Measurements from ENCODE around the gene KLF16. TPM values are rescaled to one million over a fixed set of nuclear protein-coding genes. Genes with fewer than 3 reads are reported as not detected.

KLF16 gene
- total RNA-seq, 4 donors from 2014 or later: 1.8 to 6.4 (median 3.4) TPM

DNA sequence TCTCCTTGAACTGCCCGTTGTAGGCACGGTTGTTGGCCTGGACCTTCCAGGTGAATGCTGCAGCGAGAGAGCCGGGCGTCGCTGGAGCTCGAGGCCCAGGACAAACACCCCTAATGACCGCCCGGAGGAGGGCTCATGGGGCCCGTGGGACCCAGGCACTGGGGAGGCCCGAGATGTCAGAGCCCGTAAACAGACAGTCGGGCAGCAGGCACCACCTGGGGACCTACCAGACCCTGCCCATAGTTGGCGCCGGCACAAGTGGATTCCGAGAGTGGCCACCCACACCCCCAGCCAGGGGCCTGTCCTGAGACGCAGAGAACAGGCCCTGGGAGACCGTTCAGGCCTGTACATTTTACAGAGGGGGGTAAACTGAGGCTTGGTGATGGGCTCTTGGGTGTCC is 53.7 kb downstream of the KLF16 start:
- no peak for DNase-seq
- Histone ChIP-seq H3K9me3 (no peaks in the 10 kb centered on the region), H3K36me3 (no peaks in the 10 kb centered on the region), H3K27me3 (no peaks in the 10 kb centered on the region), H3K4me1 (peaks cover 14 to 20% of the 10 kb centered on the region in 2 donors), H3K4me3 (replicated peaks in 1 of 3) (no peak overlapping the region), H3K27ac (no peak overlapping the region)
- 74 to 82% methylated on average over 5 to 9 of the region's 18 CpGs for WGBS, 2 donors
- intact Hi-C loops (cut with DNase I): loop anchor here (10.0 kb wide), 1 partner anchor 255 kb away; no protein-coding TSS in a partner anchor
- TF ChIP-seq, protein P1, sequence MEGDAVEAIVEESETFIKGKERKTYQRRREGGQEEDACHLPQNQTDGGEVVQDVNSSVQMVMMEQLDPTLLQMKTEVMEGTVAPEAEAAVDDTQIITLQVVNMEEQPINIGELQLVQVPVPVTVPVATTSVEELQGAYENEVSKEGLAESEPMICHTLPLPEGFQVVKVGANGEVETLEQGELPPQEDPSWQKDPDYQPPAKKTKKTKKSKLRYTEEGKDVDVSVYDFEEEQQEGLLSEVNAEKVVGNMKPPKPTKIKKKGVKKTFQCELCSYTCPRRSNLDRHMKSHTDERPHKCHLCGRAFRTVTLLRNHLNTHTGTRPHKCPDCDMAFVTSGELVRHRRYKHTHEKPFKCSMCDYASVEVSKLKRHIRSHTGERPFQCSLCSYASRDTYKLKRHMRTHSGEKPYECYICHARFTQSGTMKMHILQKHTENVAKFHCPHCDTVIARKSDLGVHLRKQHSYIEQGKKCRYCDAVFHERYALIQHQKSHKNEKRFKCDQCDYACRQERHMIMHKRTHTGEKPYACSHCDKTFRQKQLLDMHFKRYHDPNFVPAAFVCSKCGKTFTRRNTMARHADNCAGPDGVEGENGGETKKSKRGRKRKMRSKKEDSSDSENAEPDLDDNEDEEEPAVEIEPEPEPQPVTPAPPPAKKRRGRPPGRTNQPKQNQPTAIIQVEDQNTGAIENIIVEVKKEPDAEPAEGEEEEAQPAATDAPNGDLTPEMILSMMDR (IDR thresholded peaks at IDR 0.05): no peak
- TF ChIP-seq POLR2A (IDR thresholded peaks at IDR 0.05): no peak

DNA sequence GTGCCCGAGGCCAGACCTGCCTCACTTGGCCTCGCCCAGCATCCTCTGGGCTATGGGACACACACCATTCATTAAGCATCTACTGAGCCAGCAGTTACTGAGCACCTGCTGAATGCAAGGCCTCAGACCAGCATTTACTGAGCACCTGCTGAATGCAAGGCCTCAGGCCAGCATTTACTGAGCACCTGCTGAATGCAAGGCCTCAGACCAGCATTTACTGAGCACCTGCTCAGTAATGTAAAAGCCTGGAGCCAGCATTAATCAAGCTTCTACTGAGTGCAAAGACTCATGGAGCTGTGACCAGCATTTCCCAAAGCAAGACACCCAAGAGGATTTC is 55.0 kb downstream of the KLF16 start:
- WGBS, 2 donors: 83 to 93% methylated on average over 2 of the region's 2 CpGs
- TF ChIP-seq POLR2A (IDR thresholded peaks at IDR 0.05): no peak
- TF ChIP-seq, protein P1 (IDR thresholded peaks at IDR 0.05): no peak
- intact Hi-C loops (cut with DNase I): no loop called here
- H3K9me3 ChIP-seq: no peaks in the 10 kb centered on the region
- no peak for DNase-seq
- no peak overlapping the region for H3K4me3 ChIP-seq (replicated peaks in 1 of 3)
- no peaks in the 10 kb centered on the region for H3K36me3 ChIP-seq
- H3K27ac ChIP-seq: no peak overlapping the region
- H3K4me1 ChIP-seq: peaks cover 14 to 19% of the 10 kb centered on the region in 2 donors
- H3K27me3 ChIP-seq: no peaks in the 10 kb centered on the region

DNA sequence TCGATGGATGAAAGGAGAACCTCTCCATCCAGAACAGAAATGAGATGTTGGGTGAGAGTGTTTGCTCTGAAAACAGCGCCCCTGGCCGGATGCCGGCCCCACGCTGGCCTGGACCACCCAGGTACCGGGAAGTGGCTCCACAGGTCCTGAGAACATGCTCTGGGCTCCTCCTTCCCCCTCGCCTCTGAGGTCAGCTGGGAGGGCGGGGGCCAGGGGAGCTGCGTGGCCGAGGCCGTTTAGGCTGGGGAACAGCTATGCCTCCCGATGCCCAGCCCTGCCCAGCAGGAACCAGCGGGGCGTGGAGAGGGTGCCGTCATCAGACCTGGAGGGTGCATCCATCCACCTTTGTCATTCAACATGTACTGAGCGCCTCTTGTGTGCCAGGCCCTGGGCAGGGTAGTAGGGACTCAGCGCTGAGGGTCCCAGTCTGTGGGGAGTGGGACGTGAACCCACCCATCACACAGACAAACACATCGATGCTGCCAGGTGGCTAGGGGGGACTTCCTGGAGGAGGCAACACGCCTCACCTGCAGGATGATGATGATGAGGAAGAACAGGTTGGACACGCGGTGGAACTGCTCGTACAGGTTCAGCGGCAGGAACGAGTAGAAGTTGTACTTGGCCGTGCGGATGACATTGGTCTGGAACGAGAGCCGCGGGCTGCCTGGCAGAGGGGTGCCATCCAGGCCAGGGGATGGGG is 55.5 kb downstream of the KLF16 start:
- WGBS, 2 donors: 53 to 64% methylated on average over 22 to 27 of the region's 30 CpGs
- H3K36me3 ChIP-seq: no peaks in the 10 kb centered on the region

DNA sequence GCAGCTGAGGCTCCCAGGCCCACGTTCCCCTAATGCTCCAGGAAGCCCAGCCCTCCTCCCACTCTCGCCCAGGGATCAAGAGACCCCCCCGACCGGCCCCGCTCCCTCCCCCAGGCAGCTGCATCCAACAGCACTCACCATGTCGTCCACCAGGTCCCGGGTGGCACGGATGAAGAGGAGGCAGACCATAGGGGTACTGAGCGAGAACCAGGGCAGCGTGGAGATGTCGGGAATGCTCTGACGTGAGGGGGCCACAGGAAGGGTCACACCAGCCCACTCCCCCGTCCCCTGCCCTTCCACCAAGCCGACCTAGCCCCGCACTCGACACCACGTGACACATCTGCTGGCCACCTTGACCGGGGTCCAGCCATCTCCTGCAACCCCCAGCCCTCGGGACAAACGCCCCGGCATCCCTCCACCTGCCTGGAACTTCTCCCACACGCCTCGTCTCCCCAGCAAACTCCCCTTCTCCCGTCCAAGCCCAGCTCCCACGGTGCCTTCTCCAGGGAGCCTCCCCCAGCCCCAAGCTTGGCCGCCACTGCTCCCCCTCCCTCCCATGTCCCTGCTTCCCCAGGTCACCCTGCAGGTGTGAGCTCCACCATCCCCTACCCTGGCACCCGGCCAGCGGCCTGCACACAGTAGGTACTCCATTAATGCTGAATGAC is 56.2 kb downstream of the KLF16 start:
- Histone ChIP-seq H3K4me1 (peaks cover 7 to 11% of the 10 kb centered on the region in 2 donors), H3K9me3 (no peaks in the 10 kb centered on the region), H3K27me3 (no peaks in the 10 kb centered on the region), H3K4me3 (replicated peaks in 1 of 3) (no peak overlapping the region), H3K27ac (no peak overlapping the region), H3K36me3 (no peaks in the 10 kb centered on the region)
- no peak for DNase-seq
- no peak for TF ChIP-seq POLR2A (IDR thresholded peaks at IDR 0.05)
- TF ChIP-seq, protein P1 (IDR thresholded peaks at IDR 0.05): no peak
- 61 to 70% methylated on average over 25 to 28 of the region's 28 CpGs for WGBS, 2 donors
- intact Hi-C loops (cut with DNase I): no loop called here

More for the DNA sequence above, 55.5 kb downstream of the KLF16 start:
- no peaks in the 10 kb centered on the region for H3K9me3 ChIP-seq
- no peaks in the 10 kb centered on the region for H3K27me3 ChIP-seq
- DNase-seq: peak; percentile 38 to 43
- H3K27ac ChIP-seq: no peak overlapping the region
- TF ChIP-seq POLR2A (IDR thresholded peaks at IDR 0.05): no peak
- TF ChIP-seq, protein P1 (IDR thresholded peaks at IDR 0.05): no peak
- no peak overlapping the region for H3K4me3 ChIP-seq (replicated peaks in 1 of 3)
- intact Hi-C loops (cut with DNase I): no loop called here
- peaks cover 10 to 14% of the 10 kb centered on the region in 2 donors for H3K4me1 ChIP-seq

Measured in thyroid gland (tissue), 4 donors.